ENCODE data around the gene GHR.

DNA sequence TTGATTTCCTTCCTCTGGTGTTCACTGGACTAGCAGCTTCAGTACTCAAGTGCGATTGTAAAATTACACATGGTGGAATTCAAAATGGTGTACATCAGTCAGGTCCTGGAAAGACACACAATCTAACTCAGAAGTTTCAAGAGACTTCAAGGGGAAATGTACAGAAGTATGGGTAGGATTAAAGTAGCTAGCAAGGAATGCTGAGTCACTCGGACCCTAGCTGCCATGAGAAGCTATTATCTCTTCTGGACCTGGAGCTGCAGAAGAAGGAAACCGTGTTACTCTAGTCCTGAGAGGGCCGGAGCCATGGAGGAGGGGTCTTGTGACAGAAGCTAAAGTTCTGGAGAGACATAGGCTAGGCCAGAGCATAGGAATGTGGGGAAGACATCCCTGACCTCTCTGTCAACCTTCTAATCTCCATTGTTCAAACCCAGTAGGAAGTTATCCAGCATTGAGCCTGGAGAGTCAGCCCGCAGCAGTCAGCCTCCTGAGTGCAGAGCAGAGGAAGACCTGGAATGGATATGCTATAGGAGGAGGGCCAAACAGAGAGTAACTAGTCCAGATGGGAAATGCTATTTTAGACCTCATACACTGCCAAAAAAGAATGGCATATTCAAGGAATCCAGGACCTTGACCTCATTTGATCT is 84.3 kb downstream of the GHR start:
- TF ChIP-seq EP300 (IDR thresholded peaks at IDR 0.05; ENCODE audit: borderline replicate concordance) = no peak
- no peak for TF ChIP-seq MAX (IDR thresholded peaks at IDR 0.05)
- no peak for TF ChIP-seq REST (IDR thresholded peaks at IDR 0.05; ENCODE audit: low read depth)
- no peak for TF ChIP-seq NFIC (IDR thresholded peaks at IDR 0.05)
- TF ChIP-seq TAF1 (IDR thresholded peaks at IDR 0.05; ENCODE audit: low read depth) = no peak
- no peak for TF ChIP-seq CEBPB (IDR thresholded peaks at IDR 0.05)
- TF ChIP-seq CREB1 (IDR thresholded peaks at IDR 0.05; ENCODE audit: low read depth) = no peak
- TF ChIP-seq TCF12 (IDR thresholded peaks at IDR 0.05; ENCODE audit: low read depth) = no peak
- no peak for TF ChIP-seq FOXM1 (IDR thresholded peaks at IDR 0.05; ENCODE audit: borderline replicate concordance, low read depth)
- no peak for TF ChIP-seq YY1 (IDR thresholded peaks at IDR 0.05; ENCODE audit: low read depth)
